Right lobe of liver (tissue), 4 donors: ENCODE data around the gene HBG2.

Experiments
- POLR2A ChIP-seq: fragments of 450-650 bp; IDR thresholded peaks from one replicate; pipeline ENCODE4 v1.6.1; 2017; ENCODE audit warnings: antibody characterized with exemption, mild to moderate bottlenecking
- TF ChIP-seq, protein P1 (sequence below), 4 donors: fragments of 200-600 bp in 3 of 4; fragments of 450-650 bp in 1 of 4; IDR thresholded peaks; one replicate each; pipeline versions ENCODE4 v1.5.1 to v1.8.0; 2016 to 2022; ENCODE audit warnings: antibody characterized with exemption in 4 of 4, mild to moderate bottlenecking in 2 of 4
- donor health status: DM: no; HTN: no; CAD: no.
- donor health status: DM: no; HTN: no; CAD: no.
- donor health status: DM: no; HTN: yes; CAD: no.

DNA sequence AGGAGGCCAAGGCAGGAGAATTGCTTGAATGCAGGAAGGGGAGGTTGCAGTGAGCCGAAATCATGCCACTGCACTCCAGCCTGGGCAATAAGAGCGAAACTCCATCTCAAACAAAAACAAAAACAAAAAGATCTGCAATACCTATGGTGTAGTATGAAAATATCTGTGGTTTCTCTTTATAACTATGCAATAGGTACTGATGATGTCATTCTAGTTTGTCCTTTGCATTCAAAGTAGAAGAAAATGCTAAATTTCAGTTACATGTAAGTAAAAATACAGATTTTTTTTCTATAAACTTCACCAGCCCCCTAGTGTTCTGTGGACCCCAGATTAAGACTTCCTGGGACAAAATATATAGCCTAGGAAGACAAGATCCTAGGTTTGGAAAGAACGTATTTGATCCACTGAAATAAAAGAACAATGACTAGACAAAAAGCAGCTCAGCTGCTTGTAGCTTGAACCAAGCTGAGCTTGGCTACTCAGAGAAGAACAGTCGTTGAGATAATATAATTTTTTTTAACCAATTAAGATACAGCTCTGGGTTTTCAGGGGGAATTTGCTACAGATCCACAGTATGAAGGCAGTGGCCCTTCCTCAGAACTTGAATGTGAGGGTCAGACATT is 17.9 kb upstream of the HBG2 start:
- TF ChIP-seq, protein P1, sequence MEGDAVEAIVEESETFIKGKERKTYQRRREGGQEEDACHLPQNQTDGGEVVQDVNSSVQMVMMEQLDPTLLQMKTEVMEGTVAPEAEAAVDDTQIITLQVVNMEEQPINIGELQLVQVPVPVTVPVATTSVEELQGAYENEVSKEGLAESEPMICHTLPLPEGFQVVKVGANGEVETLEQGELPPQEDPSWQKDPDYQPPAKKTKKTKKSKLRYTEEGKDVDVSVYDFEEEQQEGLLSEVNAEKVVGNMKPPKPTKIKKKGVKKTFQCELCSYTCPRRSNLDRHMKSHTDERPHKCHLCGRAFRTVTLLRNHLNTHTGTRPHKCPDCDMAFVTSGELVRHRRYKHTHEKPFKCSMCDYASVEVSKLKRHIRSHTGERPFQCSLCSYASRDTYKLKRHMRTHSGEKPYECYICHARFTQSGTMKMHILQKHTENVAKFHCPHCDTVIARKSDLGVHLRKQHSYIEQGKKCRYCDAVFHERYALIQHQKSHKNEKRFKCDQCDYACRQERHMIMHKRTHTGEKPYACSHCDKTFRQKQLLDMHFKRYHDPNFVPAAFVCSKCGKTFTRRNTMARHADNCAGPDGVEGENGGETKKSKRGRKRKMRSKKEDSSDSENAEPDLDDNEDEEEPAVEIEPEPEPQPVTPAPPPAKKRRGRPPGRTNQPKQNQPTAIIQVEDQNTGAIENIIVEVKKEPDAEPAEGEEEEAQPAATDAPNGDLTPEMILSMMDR (IDR thresholded peaks at IDR 0.05): no peak
- no peak for TF ChIP-seq POLR2A
